ENCODE measurements around the gene OR6P1. TPM values are rescaled to one million over a fixed set of nuclear protein-coding genes. Genes with fewer than 3 reads are reported as not detected.

Gene OR6P1
- total RNA-seq, 2 experiments from 2014 or later: not detected

- no peak overlapping the region for H3K4me2 ChIP-seq (ENCODE audit: low read length)
- H3K27ac ChIP-seq (ENCODE audit: low read depth, low read length, poor library complexity, severe bottlenecking): no peak overlapping the region
- H3K9me2 ChIP-seq (ENCODE audit: insufficient read depth, low read length): no peaks in the 10 kb centered on the region
- no peak for DNase-seq (ENCODE audit: low spot score)
- H3K79me2 ChIP-seq (ENCODE audit: insufficient read depth, low read depth, low read length): no peaks in the 10 kb centered on the region
- CTCF ChIA-PET (ENCODE audit: unreplicated experiment): no interaction called here
- POLR2A ChIA-PET: no interaction called here
- intact Hi-C loops (cut with micrococcal nuclease; ENCODE audit: unreplicated experiment): loop anchor here (10.0 kb wide), 1 partner anchor 70 kb away; the partner anchor contains the start of gene OR10Z1
- H3K9me3 ChIP-seq (ENCODE audit: low read length): no peaks in the 10 kb centered on the region
- no peaks in the 10 kb centered on the region for H3K4me1 ChIP-seq (ENCODE audit: insufficient read depth, low read length, poor library complexity, severe bottlenecking)
- no TSS peak for BruUV-seq (replicated peaks)
- TF ChIP-seq CTCF (conservative IDR thresholded peaks at IDR 0.05; ENCODE audit: low read length): no peak
- no peak for TF ChIP-seq EZH2phosphoT487 (IDR thresholded peaks at IDR 0.05; ENCODE audit: borderline replicate concordance, low read depth, low read length)
- no peak overlapping the region for H3K4me3 ChIP-seq (ENCODE audit: low read depth, low read length, poor library complexity, severe bottlenecking)
- no peak overlapping the region for H2AFZ ChIP-seq (ENCODE audit: low read length)
- H4K20me1 ChIP-seq (ENCODE audit: insufficient read depth, low read length): no peaks in the 10 kb centered on the region
- no peaks in the 10 kb centered on the region for H3K36me3 ChIP-seq (ENCODE audit: insufficient read depth, low read length)
Observed at GRCh38 chr1:158534496-158534895, 35.9 kb downstream of the OR6P1 start.

- CTCF ChIA-PET (ENCODE audit: unreplicated experiment): no interaction called here
- Histone ChIP-seq H3K36me3 (ENCODE audit: insufficient read depth, low read length) (no peaks in the 10 kb centered on the region), H3K79me2 (ENCODE audit: insufficient read depth, low read depth, low read length) (no peaks in the 10 kb centered on the region), H3K4me2 (ENCODE audit: low read length) (no peak overlapping the region), H3K9me3 (ENCODE audit: low read length) (no peaks in the 10 kb centered on the region), H3K4me3 (ENCODE audit: low read depth, low read length, poor library complexity, severe bottlenecking) (no peak overlapping the region), H3K27ac (ENCODE audit: low read depth, low read length, poor library complexity, severe bottlenecking) (no peak overlapping the region), H3K4me1 (ENCODE audit: insufficient read depth, low read length, poor library complexity, severe bottlenecking) (no peaks in the 10 kb centered on the region), H3K9me2 (ENCODE audit: insufficient read depth, low read length) (no peaks in the 10 kb centered on the region), H4K20me1 (ENCODE audit: insufficient read depth, low read length) (no peaks in the 10 kb centered on the region), H2AFZ (ENCODE audit: low read length) (no peak overlapping the region)
- peak; percentile 76 for TF ChIP-seq CTCF (conservative IDR thresholded peaks at IDR 0.05; ENCODE audit: low read length)
- TF ChIP-seq EZH2phosphoT487 (IDR thresholded peaks at IDR 0.05; ENCODE audit: borderline replicate concordance, low read depth, low read length): no peak
- BruUV-seq (replicated peaks): no TSS peak
- DNase-seq (ENCODE audit: low spot score): peak; percentile 45
- intact Hi-C loops (cut with micrococcal nuclease; ENCODE audit: unreplicated experiment): no loop called here
- POLR2A ChIA-PET: interaction anchor here (0.5 kb wide), 1 partner anchor 83 kb away, joined by 5 read pairs; no protein-coding TSS in a partner anchor
Observed at GRCh38 chr1:158527190-158527815, 43.1 kb downstream of the OR6P1 start.

GRCh38 chr1:158521666-158522058 is 48.7 kb downstream of the OR6P1 start:
- ChIA-PET POLR2A (interaction anchor here (0.6 to 0.7 kb wide), 2 partner anchors 315 to 644 kb away, joined by 3 read pairs; no protein-coding TSS in a partner anchor), CTCF (ENCODE audit: unreplicated experiment) (interaction anchor here (0.5 kb wide), 1 partner anchor 512 kb away, joined by 3 read pairs; no protein-coding TSS in a partner anchor)
- H3K27ac ChIP-seq (ENCODE audit: low read depth, low read length, poor library complexity, severe bottlenecking): no peak overlapping the region
- no peak overlapping the region for H3K4me3 ChIP-seq (ENCODE audit: low read depth, low read length, poor library complexity, severe bottlenecking)
- no peaks in the 10 kb centered on the region for H3K79me2 ChIP-seq (ENCODE audit: insufficient read depth, low read depth, low read length)
- no peak overlapping the region for H3K4me2 ChIP-seq (ENCODE audit: low read length)
- no peaks in the 10 kb centered on the region for H3K36me3 ChIP-seq (ENCODE audit: insufficient read depth, low read length)
- no peak overlapping the region for H2AFZ ChIP-seq (ENCODE audit: low read length)
- TF ChIP-seq CTCF (conservative IDR thresholded peaks at IDR 0.05; ENCODE audit: low read length) (no peak), EZH2phosphoT487 (IDR thresholded peaks at IDR 0.05; ENCODE audit: borderline replicate concordance, low read depth, low read length) (no peak)
- H4K20me1 ChIP-seq (ENCODE audit: insufficient read depth, low read length): no peaks in the 10 kb centered on the region
- H3K9me2 ChIP-seq (ENCODE audit: insufficient read depth, low read length): no peaks in the 10 kb centered on the region; the same call in 1 of the 2 replicates
- DNase-seq (ENCODE audit: low spot score): no peak
- no peaks in the 10 kb centered on the region for H3K4me1 ChIP-seq (ENCODE audit: insufficient read depth, low read length, poor library complexity, severe bottlenecking)
- intact Hi-C loops (cut with micrococcal nuclease; ENCODE audit: unreplicated experiment): no loop called here
- H3K9me3 ChIP-seq (ENCODE audit: low read length): no peaks in the 10 kb centered on the region
- no TSS peak for BruUV-seq (replicated peaks)

Data from OCI-LY7 (cell line).